Measurements from ENCODE around the gene NRP2.

The NRP2 gene

GRCh38 chr2:205757271-205757670 is 75.0 kb downstream of the NRP2 start:
- H4K20me1 ChIP-seq (ENCODE audit: control insufficient read depth, insufficient read depth, low read depth, low read length) = no peaks in the 10 kb centered on the region
- TF ChIP-seq, protein P1, sequence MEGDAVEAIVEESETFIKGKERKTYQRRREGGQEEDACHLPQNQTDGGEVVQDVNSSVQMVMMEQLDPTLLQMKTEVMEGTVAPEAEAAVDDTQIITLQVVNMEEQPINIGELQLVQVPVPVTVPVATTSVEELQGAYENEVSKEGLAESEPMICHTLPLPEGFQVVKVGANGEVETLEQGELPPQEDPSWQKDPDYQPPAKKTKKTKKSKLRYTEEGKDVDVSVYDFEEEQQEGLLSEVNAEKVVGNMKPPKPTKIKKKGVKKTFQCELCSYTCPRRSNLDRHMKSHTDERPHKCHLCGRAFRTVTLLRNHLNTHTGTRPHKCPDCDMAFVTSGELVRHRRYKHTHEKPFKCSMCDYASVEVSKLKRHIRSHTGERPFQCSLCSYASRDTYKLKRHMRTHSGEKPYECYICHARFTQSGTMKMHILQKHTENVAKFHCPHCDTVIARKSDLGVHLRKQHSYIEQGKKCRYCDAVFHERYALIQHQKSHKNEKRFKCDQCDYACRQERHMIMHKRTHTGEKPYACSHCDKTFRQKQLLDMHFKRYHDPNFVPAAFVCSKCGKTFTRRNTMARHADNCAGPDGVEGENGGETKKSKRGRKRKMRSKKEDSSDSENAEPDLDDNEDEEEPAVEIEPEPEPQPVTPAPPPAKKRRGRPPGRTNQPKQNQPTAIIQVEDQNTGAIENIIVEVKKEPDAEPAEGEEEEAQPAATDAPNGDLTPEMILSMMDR (IDR thresholded peaks at IDR 0.05; ENCODE audit: low read depth, low read length, poor library complexity, severe bottlenecking) = no peak
- no peak for TF ChIP-seq EZH2phosphoT487 (IDR thresholded peaks at IDR 0.05; ENCODE audit: borderline replicate concordance, low read length)
- no peaks in the 10 kb centered on the region for H3K9me2 ChIP-seq (replicated peaks; ENCODE audit: control insufficient read depth, low read length)
- no peaks in the 10 kb centered on the region for H3K4me1 ChIP-seq (ENCODE audit: control insufficient read depth, low read length)
- H3K9me3 ChIP-seq (ENCODE audit: control insufficient read depth, insufficient read depth, low read length) = no peaks in the 10 kb centered on the region
- H3K4me2 ChIP-seq (ENCODE audit: low read length) = no peak overlapping the region
- H3K36me3 ChIP-seq (ENCODE audit: control insufficient read depth, low read length) = no peaks in the 10 kb centered on the region
- H3K79me2 ChIP-seq (ENCODE audit: control insufficient read depth, low read length) = no peaks in the 10 kb centered on the region
- H3F3A ChIP-seq (ENCODE audit: control insufficient read depth, insufficient read depth) = no peaks in the 10 kb centered on the region
- no peak overlapping the region for H3K4me3 ChIP-seq (ENCODE audit: low read length)
- no peaks in the 10 kb centered on the region for H3K27me3 ChIP-seq (ENCODE audit: control insufficient read depth, low read length)
- H3K27ac ChIP-seq (ENCODE audit: low read depth, low read length) = no peak overlapping the region

DNA sequence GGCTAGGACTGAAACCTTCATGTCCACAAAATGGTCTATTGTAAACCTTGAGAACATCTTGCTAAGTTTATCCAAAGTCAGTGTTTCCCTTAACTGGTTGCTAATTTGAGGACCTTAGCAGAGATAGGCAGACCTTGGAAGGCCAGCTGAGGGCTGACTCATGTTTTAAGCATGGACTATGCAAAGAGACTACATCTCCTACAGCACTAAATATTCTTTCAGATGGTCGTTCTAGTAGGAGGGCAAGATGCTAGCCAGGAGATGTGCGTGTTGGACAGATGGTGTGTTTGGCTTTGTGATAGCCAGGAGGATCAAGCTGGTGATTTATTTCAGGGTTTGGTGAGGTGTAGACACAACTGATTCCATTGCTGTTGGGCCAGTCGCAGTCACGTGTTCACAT is 75.8 kb downstream of the NRP2 start:
- TF ChIP-seq, protein P1 (IDR thresholded peaks at IDR 0.05; ENCODE audit: low read depth, low read length, poor library complexity, severe bottlenecking) = no peak
- TF ChIP-seq EZH2phosphoT487 (IDR thresholded peaks at IDR 0.05; ENCODE audit: borderline replicate concordance, low read length) = no peak
- no peak overlapping the region for H3K27ac ChIP-seq (ENCODE audit: low read depth, low read length)
- H4K20me1 ChIP-seq (ENCODE audit: control insufficient read depth, insufficient read depth, low read depth, low read length) = no peaks in the 10 kb centered on the region
- H3F3A ChIP-seq (ENCODE audit: control insufficient read depth, insufficient read depth) = no peaks in the 10 kb centered on the region
- H3K4me2 ChIP-seq (ENCODE audit: low read length) = no peak overlapping the region
- H3K4me3 ChIP-seq (ENCODE audit: low read length) = no peak overlapping the region
- no peaks in the 10 kb centered on the region for H3K27me3 ChIP-seq (ENCODE audit: control insufficient read depth, low read length)
- H3K4me1 ChIP-seq (ENCODE audit: control insufficient read depth, low read length) = no peaks in the 10 kb centered on the region
- H3K9me2 ChIP-seq (replicated peaks; ENCODE audit: control insufficient read depth, low read length) = no peaks in the 10 kb centered on the region
- no peaks in the 10 kb centered on the region for H3K79me2 ChIP-seq (ENCODE audit: control insufficient read depth, low read length)
- H3K36me3 ChIP-seq (ENCODE audit: control insufficient read depth, low read length) = no peaks in the 10 kb centered on the region
- H3K9me3 ChIP-seq (ENCODE audit: control insufficient read depth, insufficient read depth, low read length) = no peaks in the 10 kb centered on the region

DNA sequence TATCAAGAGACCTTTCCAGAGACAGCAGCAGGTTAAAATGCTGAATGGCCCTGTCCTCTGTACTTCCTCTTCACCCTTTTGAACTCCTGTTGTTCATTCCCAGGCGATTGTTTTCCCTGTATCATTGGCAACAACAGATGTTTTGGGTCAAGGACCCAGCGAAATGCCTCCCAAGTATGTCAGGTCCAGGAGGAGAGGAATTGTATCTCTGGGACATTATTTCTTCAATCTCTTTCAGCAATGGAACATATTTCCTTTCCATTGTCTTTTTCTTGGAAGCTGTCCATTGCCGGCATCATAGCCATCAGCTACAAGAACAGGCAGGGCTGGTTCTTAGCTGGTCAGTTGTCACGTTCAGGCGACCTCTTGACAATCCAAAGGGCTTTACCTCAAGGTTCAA is 76.2 kb downstream of the NRP2 start:
- Histone ChIP-seq H3K79me2 (ENCODE audit: control insufficient read depth, low read length) (no peaks in the 10 kb centered on the region), H3K9me2 (replicated peaks; ENCODE audit: control insufficient read depth, low read length) (no peaks in the 10 kb centered on the region), H3K4me3 (ENCODE audit: low read length) (no peak overlapping the region), H3K9me3 (ENCODE audit: control insufficient read depth, insufficient read depth, low read length) (no peaks in the 10 kb centered on the region), H3K27me3 (ENCODE audit: control insufficient read depth, low read length) (no peaks in the 10 kb centered on the region), H3F3A (ENCODE audit: control insufficient read depth, insufficient read depth) (no peaks in the 10 kb centered on the region), H3K4me1 (ENCODE audit: control insufficient read depth, low read length) (no peaks in the 10 kb centered on the region), H3K36me3 (ENCODE audit: control insufficient read depth, low read length) (no peaks in the 10 kb centered on the region), H4K20me1 (ENCODE audit: control insufficient read depth, insufficient read depth, low read depth, low read length) (no peaks in the 10 kb centered on the region), H3K4me2 (ENCODE audit: low read length) (no peak overlapping the region), H3K27ac (ENCODE audit: low read depth, low read length) (no peak overlapping the region)
- TF ChIP-seq EZH2phosphoT487 (IDR thresholded peaks at IDR 0.05; ENCODE audit: borderline replicate concordance, low read length) = no peak
- TF ChIP-seq, protein P1 (IDR thresholded peaks at IDR 0.05; ENCODE audit: low read depth, low read length, poor library complexity, severe bottlenecking) = no peak

- Histone ChIP-seq H3K4me2 (ENCODE audit: low read length) (no peak overlapping the region), H3K27me3 (ENCODE audit: control insufficient read depth, low read length) (no peaks in the 10 kb centered on the region), H3K36me3 (ENCODE audit: control insufficient read depth, low read length) (no peaks in the 10 kb centered on the region), H3K27ac (ENCODE audit: low read depth, low read length) (no peak overlapping the region), H3F3A (ENCODE audit: control insufficient read depth, insufficient read depth) (no peaks in the 10 kb centered on the region), H3K9me2 (replicated peaks; ENCODE audit: control insufficient read depth, low read length) (no peaks in the 10 kb centered on the region), H3K4me3 (ENCODE audit: low read length) (no peak overlapping the region), H4K20me1 (ENCODE audit: control insufficient read depth, insufficient read depth, low read depth, low read length) (no peaks in the 10 kb centered on the region), H3K79me2 (ENCODE audit: control insufficient read depth, low read length) (no peaks in the 10 kb centered on the region), H3K4me1 (ENCODE audit: control insufficient read depth, low read length) (no peaks in the 10 kb centered on the region), H3K9me3 (ENCODE audit: control insufficient read depth, insufficient read depth, low read length) (no peaks in the 10 kb centered on the region)
- TF ChIP-seq, protein P1 (IDR thresholded peaks at IDR 0.05; ENCODE audit: low read depth, low read length, poor library complexity, severe bottlenecking) = no peak
- no peak for TF ChIP-seq EZH2phosphoT487 (IDR thresholded peaks at IDR 0.05; ENCODE audit: borderline replicate concordance, low read length)
Observed at GRCh38 chr2:205759257-205759656, 77.0 kb downstream of the NRP2 start.

Measured in DOHH2 (cell line).